ENCODE measurements around the gene ERC2.

The ERC2 gene

GRCh38 chr3:55725681-55726500 is 742.4 kb downstream of the ERC2 start:
- no peak overlapping the region for H3K4me3 Mint-ChIP-seq
- no peaks in the 10 kb centered on the region for H3K36me3 Mint-ChIP-seq (ENCODE audit: low read depth)
- ATAC-seq, result no peak

GRCh38 chr3:55724821-55725220 is 743.4 kb downstream of the ERC2 start:
- H3K9me3 Mint-ChIP-seq, result peaks cover 5% of the 10 kb centered on the region
- no peak overlapping the region for H3K4me3 Mint-ChIP-seq
- H3K36me3 Mint-ChIP-seq (ENCODE audit: low read depth), result no peaks in the 10 kb centered on the region
- DNase-seq (no peak), ATAC-seq (no peak)
- no peaks in the 10 kb centered on the region for H3K4me1 Mint-ChIP-seq
- H3K27me3 Mint-ChIP-seq, result peaks cover 12% of the 10 kb centered on the region
- H3K27ac Mint-ChIP-seq, result no peak overlapping the region

More at GRCh38 chr3:55725681-55726500, 742.4 kb downstream of the ERC2 start:
- H3K27ac Mint-ChIP-seq, result no peak overlapping the region
- H3K9me3 Mint-ChIP-seq, result peaks cover 5% of the 10 kb centered on the region
- peaks cover 12% of the 10 kb centered on the region for H3K27me3 Mint-ChIP-seq
- DNase-seq, result no peak
- H3K4me1 Mint-ChIP-seq, result no peaks in the 10 kb centered on the region

GRCh38 chr3:55724407-55724784 is 743.9 kb downstream of the ERC2 start:
- DNase-seq, result no peak
- ATAC-seq, result no peak
- Mint-ChIP-seq H3K4me3 (no peak overlapping the region), H3K9me3 (peaks cover 5% of the 10 kb centered on the region), H3K4me1 (no peaks in the 10 kb centered on the region), H3K27me3 (peaks cover 12% of the 10 kb centered on the region), H3K36me3 (ENCODE audit: low read depth) (no peaks in the 10 kb centered on the region), H3K27ac (no peak overlapping the region)

DNA sequence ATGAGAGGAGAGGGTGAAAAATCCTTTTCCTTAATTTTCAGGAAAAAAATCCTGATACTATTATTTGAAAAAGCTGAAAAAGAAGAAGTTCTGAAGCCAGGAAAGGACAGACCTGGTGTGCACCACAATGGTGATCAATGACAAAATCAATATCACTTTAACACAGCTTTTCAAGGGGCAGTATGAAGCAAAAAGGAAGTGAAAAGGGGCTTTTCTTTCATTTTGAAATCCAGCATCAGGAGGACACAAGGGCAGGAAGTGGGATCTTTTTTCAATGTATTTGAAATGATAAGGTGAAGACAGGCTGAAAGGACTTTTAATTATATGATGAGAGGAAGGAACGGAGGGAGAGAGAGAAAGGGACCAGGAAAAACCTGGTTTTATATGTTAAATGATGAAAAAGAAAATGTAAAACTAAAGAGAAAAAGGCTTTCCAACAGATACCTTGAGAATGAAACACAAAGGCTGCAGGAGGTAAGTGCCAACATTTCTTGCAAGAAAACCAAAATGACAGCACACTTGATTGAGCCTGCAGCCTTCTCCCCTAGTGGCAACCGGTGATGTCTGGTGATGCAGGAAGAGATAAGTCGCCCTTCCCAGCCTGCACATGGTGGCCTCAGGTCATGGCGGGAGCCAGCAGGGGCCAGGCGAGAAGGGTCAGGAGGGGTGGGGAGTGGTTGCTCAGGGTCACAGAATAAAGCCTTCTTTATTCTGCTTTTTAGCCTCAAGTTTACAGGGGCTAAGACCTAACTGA is 744.4 kb downstream of the ERC2 start:
- Mint-ChIP-seq H3K27me3 (peaks cover 10% of the 10 kb centered on the region), H3K27ac (no peak overlapping the region), H3K4me3 (no peak overlapping the region), H3K36me3 (ENCODE audit: low read depth) (no peaks in the 10 kb centered on the region), H3K9me3 (peaks cover 5% of the 10 kb centered on the region), H3K4me1 (no peaks in the 10 kb centered on the region)
- no peak for DNase-seq
- ATAC-seq, result no peak

GRCh38 chr3:55721716-55722484 is 746.4 kb downstream of the ERC2 start:
- DNase-seq (no peak), ATAC-seq (no peak)
- Mint-ChIP-seq H3K4me1 (no peaks in the 10 kb centered on the region), H3K36me3 (ENCODE audit: low read depth) (no peaks in the 10 kb centered on the region), H3K27ac (no peak overlapping the region), H3K9me3 (no peaks in the 10 kb centered on the region), H3K27me3 (peaks cover 12% of the 10 kb centered on the region), H3K4me3 (no peak overlapping the region)

GRCh38 chr3:55720614-55721013 is 747.7 kb downstream of the ERC2 start:
- Mint-ChIP-seq H3K27ac (no peak overlapping the region), H3K4me1 (no peaks in the 10 kb centered on the region), H3K27me3 (peaks cover 12% of the 10 kb centered on the region), H3K36me3 (ENCODE audit: low read depth) (no peaks in the 10 kb centered on the region), H3K4me3 (no peak overlapping the region), H3K9me3 (no peaks in the 10 kb centered on the region)
- no peak for DNase-seq
- ATAC-seq, result no peak

- ATAC-seq (no peak), DNase-seq (no peak)
- Mint-ChIP-seq H3K9me3 (no peaks in the 10 kb centered on the region), H3K4me3 (no peak overlapping the region), H3K27ac (no peak overlapping the region), H3K4me1 (no peaks in the 10 kb centered on the region), H3K27me3 (peaks cover 13% of the 10 kb centered on the region), H3K36me3 (ENCODE audit: low read depth) (no peaks in the 10 kb centered on the region)
Observed at GRCh38 chr3:55719508-55719907, 748.8 kb downstream of the ERC2 start.

GRCh38 chr3:55719006-55719405 is 749.3 kb downstream of the ERC2 start:
- no peak overlapping the region for H3K4me3 Mint-ChIP-seq
- peaks cover 12% of the 10 kb centered on the region for H3K27me3 Mint-ChIP-seq
- H3K9me3 Mint-ChIP-seq, result no peaks in the 10 kb centered on the region
- ATAC-seq (no peak), DNase-seq (no peak)
- H3K36me3 Mint-ChIP-seq (ENCODE audit: low read depth), result no peaks in the 10 kb centered on the region
- no peaks in the 10 kb centered on the region for H3K4me1 Mint-ChIP-seq
- no peak overlapping the region for H3K27ac Mint-ChIP-seq

DNA sequence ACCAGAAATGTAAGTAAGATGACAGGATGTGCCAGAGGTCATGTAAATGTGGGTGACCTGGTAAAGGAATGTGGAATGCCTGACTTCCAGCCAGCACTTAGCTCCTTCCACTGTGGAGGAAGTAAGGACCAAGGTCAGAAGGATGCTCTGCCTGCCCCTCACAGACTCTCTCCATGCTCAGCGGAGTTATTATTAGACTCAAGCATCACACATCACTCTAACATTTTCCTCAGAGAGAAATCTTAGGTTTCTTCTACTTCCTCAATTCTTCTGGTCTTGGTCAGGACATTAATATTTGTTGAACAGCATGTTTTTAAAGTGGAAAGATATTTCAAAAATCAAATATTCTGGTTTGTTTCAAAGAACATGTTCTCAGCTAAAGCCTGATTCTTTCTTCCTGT is 749.7 kb downstream of the ERC2 start:
- ATAC-seq (no peak), DNase-seq (no peak)
- Mint-ChIP-seq H3K4me1 (no peaks in the 10 kb centered on the region), H3K27me3 (peaks cover 8% of the 10 kb centered on the region), H3K27ac (no peak overlapping the region), H3K4me3 (no peak overlapping the region), H3K36me3 (ENCODE audit: low read depth) (no peaks in the 10 kb centered on the region), H3K9me3 (no peaks in the 10 kb centered on the region)

DNA sequence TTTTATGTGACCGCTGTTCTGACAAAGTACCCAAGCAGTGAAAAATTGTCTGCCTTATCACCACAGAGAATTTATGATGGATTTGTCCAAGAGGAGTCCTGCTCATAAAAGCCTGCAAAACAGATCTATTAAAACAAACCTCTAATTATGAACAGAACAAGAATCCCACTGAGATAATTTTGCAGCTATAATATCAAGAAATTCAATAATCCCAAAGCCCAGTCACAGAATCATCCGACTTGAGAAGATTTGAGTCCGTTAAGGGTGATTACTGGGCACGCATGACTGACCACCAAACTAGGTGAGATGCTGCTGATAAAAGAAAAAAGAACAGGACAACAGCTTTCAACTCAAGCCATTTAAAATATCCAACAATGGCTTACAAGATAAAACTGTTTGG is 750.2 kb downstream of the ERC2 start:
- Mint-ChIP-seq H3K4me3 (no peak overlapping the region), H3K9me3 (no peaks in the 10 kb centered on the region), H3K36me3 (ENCODE audit: low read depth) (no peaks in the 10 kb centered on the region), H3K27me3 (peaks cover 4% of the 10 kb centered on the region), H3K4me1 (no peaks in the 10 kb centered on the region), H3K27ac (no peak overlapping the region)
- DNase-seq (no peak), ATAC-seq (no peak)

DNA sequence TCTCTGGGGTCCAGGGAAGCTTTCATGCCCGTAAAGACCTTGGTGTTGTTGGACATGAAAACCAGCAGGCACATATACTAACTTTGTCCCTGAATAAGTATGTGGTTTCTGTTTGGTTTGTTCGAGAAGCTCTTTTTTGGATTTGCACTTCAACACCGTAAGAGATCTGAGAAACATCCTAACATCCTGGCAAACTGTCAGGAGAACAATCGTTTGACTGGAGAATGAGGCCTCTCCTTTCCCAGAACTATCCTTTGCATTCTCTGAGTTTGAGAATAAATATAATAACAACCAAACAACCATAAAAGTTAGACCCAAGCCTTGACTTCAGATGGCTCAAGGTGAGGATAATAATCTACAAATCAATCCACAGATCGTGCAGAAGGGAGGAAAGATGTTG is 750.8 kb downstream of the ERC2 start:
- peaks cover 4% of the 10 kb centered on the region for H3K27me3 Mint-ChIP-seq
- H3K9me3 Mint-ChIP-seq, result no peaks in the 10 kb centered on the region
- no peak overlapping the region for H3K27ac Mint-ChIP-seq
- H3K4me1 Mint-ChIP-seq, result no peaks in the 10 kb centered on the region
- DNase-seq, result no peak
- no peak overlapping the region for H3K4me3 Mint-ChIP-seq
- H3K36me3 Mint-ChIP-seq (ENCODE audit: low read depth), result no peaks in the 10 kb centered on the region
- ATAC-seq, result no peak

DNA sequence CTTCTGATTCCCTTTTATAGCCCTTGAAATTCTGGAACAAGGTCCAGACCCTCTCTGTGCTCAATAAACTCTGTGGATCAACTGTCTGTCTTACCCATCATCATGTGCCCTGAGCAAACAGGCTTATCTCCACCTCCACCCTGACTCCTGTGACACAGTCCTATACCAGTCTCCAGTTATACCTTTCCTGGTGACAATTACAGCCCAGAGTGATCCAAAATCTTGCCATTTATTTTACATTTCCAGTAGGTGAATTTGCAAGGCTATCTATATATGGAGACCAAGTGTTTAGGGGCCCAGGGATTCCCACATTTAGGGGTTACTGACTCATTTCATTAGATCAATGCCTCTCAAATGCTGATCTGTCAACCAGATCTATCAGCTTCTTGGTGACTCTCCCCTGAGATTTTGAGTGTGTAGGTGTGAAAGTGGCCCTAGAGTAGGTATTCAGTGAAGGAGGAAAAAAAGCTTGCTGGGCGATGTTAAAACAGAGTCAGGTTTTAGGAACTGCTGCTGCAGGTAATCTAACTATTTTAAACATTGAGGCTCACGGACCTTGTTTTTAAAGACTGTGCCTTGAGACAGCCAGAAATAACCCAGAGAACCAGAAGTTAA is 751.5 kb downstream of the ERC2 start:
- no peak overlapping the region for H3K4me3 Mint-ChIP-seq
- ATAC-seq (no peak), DNase-seq (no peak)
- H3K27me3 Mint-ChIP-seq, result peaks cover 4% of the 10 kb centered on the region
- no peaks in the 10 kb centered on the region for H3K36me3 Mint-ChIP-seq (ENCODE audit: low read depth)
- no peak overlapping the region for H3K27ac Mint-ChIP-seq
- H3K4me1 Mint-ChIP-seq, result no peaks in the 10 kb centered on the region
- no peaks in the 10 kb centered on the region for H3K9me3 Mint-ChIP-seq

DNA sequence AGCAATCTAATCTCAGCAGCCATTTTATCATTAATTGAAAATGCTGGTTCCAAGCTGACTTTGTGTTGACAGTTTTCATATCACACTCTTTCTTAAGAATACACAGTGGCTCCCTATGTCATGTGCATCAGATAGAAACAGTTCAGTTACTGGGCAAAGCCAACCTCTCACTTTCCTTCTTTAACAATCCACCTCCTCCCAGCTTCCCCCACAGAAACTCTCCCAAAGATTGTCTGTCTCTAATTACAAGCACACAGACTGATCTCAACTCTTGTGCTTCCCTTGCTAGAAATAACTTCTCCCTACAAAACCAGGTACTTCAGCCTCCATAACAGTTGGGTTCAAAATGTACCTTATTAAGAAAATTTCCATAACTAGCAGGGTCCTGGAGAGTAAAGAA is 752.2 kb downstream of the ERC2 start:
- H3K9me3 Mint-ChIP-seq, result no peaks in the 10 kb centered on the region
- H3K27me3 Mint-ChIP-seq, result peaks cover 4% of the 10 kb centered on the region
- no peaks in the 10 kb centered on the region for H3K36me3 Mint-ChIP-seq (ENCODE audit: low read depth)
- H3K4me1 Mint-ChIP-seq, result no peaks in the 10 kb centered on the region
- DNase-seq, result no peak
- H3K27ac Mint-ChIP-seq, result no peak overlapping the region
- ATAC-seq, result no peak
- H3K4me3 Mint-ChIP-seq, result no peak overlapping the region

DNA sequence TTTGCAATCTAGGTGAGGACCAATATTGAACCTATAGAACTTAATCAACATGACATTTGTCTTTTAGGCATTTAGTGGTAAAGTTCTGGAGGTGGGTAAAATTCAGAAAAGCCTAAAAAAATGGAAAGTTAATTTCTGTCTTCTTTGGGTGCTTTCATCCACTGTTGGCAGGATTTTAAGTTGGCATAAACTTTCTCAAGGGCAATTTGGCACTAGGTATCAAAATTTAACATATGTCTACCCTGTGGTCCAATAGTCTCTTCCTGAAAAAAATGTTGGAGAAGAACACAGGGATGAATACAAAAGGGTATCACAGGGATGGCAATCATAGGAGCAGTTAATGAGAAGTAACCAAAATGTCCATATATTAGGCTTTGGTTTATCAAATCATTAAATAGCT is 754.2 kb downstream of the ERC2 start:
- ATAC-seq, result no peak
- H3K4me1 Mint-ChIP-seq, result no peaks in the 10 kb centered on the region
- H3K36me3 Mint-ChIP-seq (ENCODE audit: low read depth), result no peaks in the 10 kb centered on the region
- no peak overlapping the region for H3K27ac Mint-ChIP-seq
- H3K27me3 Mint-ChIP-seq, result peaks cover 4% of the 10 kb centered on the region
- H3K9me3 Mint-ChIP-seq, result no peaks in the 10 kb centered on the region
- H3K4me3 Mint-ChIP-seq, result no peak overlapping the region
- DNase-seq, result no peak

All from activated naive CD8-positive, alpha-beta T cell treated with anti-CD3 and anti-CD28 coated beads, Interleukin-2, amount 50 U/mL, for 24 hours (primary cell).